CD14-positive monocyte (primary cell): ENCODE results near the gene MTX2. TPM values are rescaled to one million over a fixed set of nuclear protein-coding genes. Genes with fewer than 3 reads are reported as not detected.

ENCODE experiments used
- DNase-seq, 3 donors: peaks; one replicate each; pipeline ENCODE4 v3.0.0-alpha.2; 2011 to 2022
- H2AFZ ChIP-seq: 2 replicates; pipeline ENCODE4 v1.6.0; 2012; ENCODE audit warnings: mild to moderate bottlenecking, low read depth, low read length, inconsistent platforms; ENCODE audit not compliant: insufficient read depth, poor library complexity, severe bottlenecking
- H3K27ac ChIP-seq, 2 donors: 1 replicate in 1 of 2; 2 replicates in 1 of 2; pipeline ENCODE4 v1.5.1; 2012 to 2013; ENCODE audit warnings: low read length in 2 of 2, control low read depth in 1 of 2, inconsistent platforms in 1 of 2, low read depth in 1 of 2, mild to moderate bottlenecking in 1 of 2
- H3K27me3 ChIP-seq, 2 donors: one replicate each; pipeline versions ENCODE4 v1.6.0 to v1.6.1; 2011 to 2013; ENCODE audit warnings: low read length in 2 of 2; ENCODE audit not compliant: control insufficient read depth in 2 of 2, insufficient read depth in 2 of 2
- H3K36me3 ChIP-seq, 2 donors: replicated peaks in 1 of 2; 1 replicate in 1 of 2; 2 replicates in 1 of 2; pipeline versions ENCODE4 v1.5.1 to v1.6.1; 2012 to 2013; ENCODE audit warnings: low read length in 2 of 2, control low read depth in 1 of 2, inconsistent platforms in 1 of 2, mild to moderate bottlenecking in 1 of 2; ENCODE audit not compliant: insufficient read depth in 2 of 2, control insufficient read depth in 1 of 2
- H3K4me1 ChIP-seq, 2 donors: 1 replicate in 1 of 2; 2 replicates in 1 of 2; pipeline versions ENCODE4 v1.5.1 to v1.6.1; 2012 to 2013; ENCODE audit warnings: low read length in 2 of 2, control low read depth in 1 of 2, inconsistent platforms in 1 of 2, mild to moderate bottlenecking in 1 of 2, moderate library complexity in 1 of 2; ENCODE audit not compliant: insufficient read depth in 2 of 2, control insufficient read depth in 1 of 2
- H3K4me2 ChIP-seq: replicated peaks from 2 replicates; pipeline ENCODE3; 2012; ENCODE audit warnings: low read length, moderate library complexity, mild to moderate bottlenecking; ENCODE audit not compliant: poor library complexity, severe bottlenecking; ENCODE audit errors: extremely low read depth
- H3K4me3 ChIP-seq, 3 experiments: fragments of 200-600 bp in 1 of 3; sonication (generic) in 1 of 3; replicated peaks in 1 of 3; 1 replicate in 2 of 3; 2 replicates in 1 of 3; pipeline ENCODE4 v1.5.1; 2011 to 2013; ENCODE audit warnings: low read length in 3 of 3, mild to moderate bottlenecking in 3 of 3, control low read depth in 2 of 3, low read depth in 2 of 3, inconsistent platforms in 1 of 3, moderate library complexity in 1 of 3
- H3K79me2 ChIP-seq: 2 replicates; pipeline ENCODE4 v1.6.0; 2012; ENCODE audit warnings: mild to moderate bottlenecking, control low read depth, inconsistent platforms, low read length, moderate library complexity; ENCODE audit not compliant: insufficient read depth
- H3K9ac ChIP-seq: 2 replicates; pipeline ENCODE4 v1.6.0; 2017; ENCODE audit warnings: low read length, mild to moderate bottlenecking; ENCODE audit not compliant: insufficient read depth, poor library complexity, severe bottlenecking
- H3K9me3 ChIP-seq, 2 donors: replicated peaks in 1 of 2; 1 replicate in 1 of 2; 2 replicates in 1 of 2; pipeline versions ENCODE4 v1.5.1 to v1.6.1; 2012 to 2013; ENCODE audit warnings: low read length in 2 of 2, control low read depth in 1 of 2; ENCODE audit not compliant: control insufficient read depth in 1 of 2, insufficient read depth in 1 of 2
- H4K20me1 ChIP-seq: 2 replicates; pipeline ENCODE4 v1.6.0; 2012; ENCODE audit warnings: mild to moderate bottlenecking, low read length, control low read depth, moderate library complexity; ENCODE audit not compliant: insufficient read depth
- H3K27ac Mint-ChIP-seq, 7 donors: one replicate each; pipeline ENCODE4 v1.8.0; 2020; ENCODE audit warnings: mild to moderate bottlenecking in 7 of 7, mixed read lengths in 7 of 7, moderate library complexity in 6 of 7, inconsistent platforms in 2 of 7
- H3K27me3 Mint-ChIP-seq, 3 donors: one replicate each; pipeline ENCODE4 v1.8.0; 2021 to 2022; ENCODE audit warnings: low read depth in 3 of 3, mild to moderate bottlenecking in 3 of 3, mixed read lengths in 3 of 3, moderate library complexity in 3 of 3, inconsistent platforms in 1 of 3
- H3K36me3 Mint-ChIP-seq, 2 donors: one replicate each; pipeline ENCODE4 v1.8.0; 2020; ENCODE audit warnings: mixed read lengths in 2 of 2, inconsistent platforms in 1 of 2, mild to moderate bottlenecking in 1 of 2
- H3K4me1 Mint-ChIP-seq: one replicate; pipeline ENCODE4 v1.8.0; 2020; ENCODE audit warnings: mild to moderate bottlenecking, mixed read lengths
- H3K4me3 Mint-ChIP-seq, 2 donors: one replicate each; pipeline ENCODE4 v1.8.0; 2020; ENCODE audit warnings: mild to moderate bottlenecking in 2 of 2, mixed read lengths in 2 of 2, moderate library complexity in 1 of 2
- H3K9me3 Mint-ChIP-seq, 7 donors: one replicate each; pipeline ENCODE4 v1.8.0; 2020 to 2022; ENCODE audit warnings: mixed read lengths in 7 of 7, mild to moderate bottlenecking in 6 of 7, moderate library complexity in 6 of 7, inconsistent platforms in 2 of 7
- CTCF ChIP-seq: fragments of 200-600 bp; IDR thresholded peaks from one replicate; pipeline ENCODE4 v1.8.0; 2022; ENCODE audit warnings: antibody characterized with exemption, mild to moderate bottlenecking
- WGBS: methylation state at CpG from one replicate; pipeline ENCODE4 v1.1.5; 2013; ENCODE audit warnings: missing lambda C conversion rate; ENCODE audit not compliant: insufficient coverage; 5-methylcytosine and 5-hydroxymethylcytosine counted together
- intact Hi-C, 2 donors: fragments of 100-400 bp; cut with micrococcal nuclease; formaldehyde crosslinking; loops; one replicate each; pipeline versions ENCODE4 v1.15.0 to v1.15.1; 2023
- polyA plus RNA-seq, 3 donors: library from polyadenylated mRNA; depleted of rRNA in 1 of 3; unstranded in 2 of 3; stranded (reverse) in 1 of 3; fragments of 300-500 nt in 2 of 3; fragments of >200 nt in 1 of 3; fragmentation: Illumina TruSeq in 2 of 3; gene quantifications; 1 replicate in 2 of 3; 2 replicates in 1 of 3; pipeline ENCODE4 v1.2.3, GENCODE V29; 2012 to 2021

The MTX2 gene
- polyA plus RNA-seq, 3 donors: 7.6 to 9.8 (median 7.6) TPM

GRCh38 chr2:176261136-176261535 is 8.1 kb upstream of the MTX2 start:
- intact Hi-C loops: no loop called here
- Mint-ChIP-seq H3K4me1 (peaks cover 3% of the 10 kb centered on the region), H3K4me3 (no peak overlapping the region), H3K27me3 (peaks cover 3 to 6% (median 3%) of the 10 kb centered on the region in 3 donors), H3K27ac (no peak overlapping the region), H3K36me3 (no peaks in the 10 kb centered on the region), H3K9me3 (peaks cover 0 to 8% (median 3%) of the 10 kb centered on the region in 7 donors)
- no peak overlapping the region for H3K27ac ChIP-seq
- no peaks in the 10 kb centered on the region for H3K79me2 ChIP-seq
- H3K4me3 ChIP-seq: no peak overlapping the region
- no peaks in the 10 kb centered on the region for H4K20me1 ChIP-seq
- DNase-seq: no peak
- TF ChIP-seq CTCF: no peak
- H3K4me1 ChIP-seq: no peaks in the 10 kb centered on the region
- no peaks in the 10 kb centered on the region for H3K9me3 ChIP-seq
- no peak overlapping the region for H2AFZ ChIP-seq
- no peak overlapping the region for H3K9ac ChIP-seq
- H3K36me3 ChIP-seq: no peaks in the 10 kb centered on the region
- H3K27me3 ChIP-seq: no peaks in the 10 kb centered on the region
- no peak overlapping the region for H3K4me2 ChIP-seq

GRCh38 chr2:176268976-176269318 is 295 bp upstream of the MTX2 start:
- intact Hi-C loops: no loop called here
- Mint-ChIP-seq H3K27me3 (peaks cover 4 to 7% (median 5%) of the 10 kb centered on the region in 3 donors), H3K36me3 (peaks cover 2 to 3% of the 10 kb centered on the region in 2 donors), H3K4me1 (peaks cover 16% of the 10 kb centered on the region), H3K4me3 (peak overlapping the region; percentile 99), H3K27ac (peak overlapping the region in 1 of 7 donors; percentile 71), H3K9me3 (peaks cover 0 to 4% (median 3%) of the 10 kb centered on the region in 7 donors)
- Histone ChIP-seq H2AFZ (peak overlapping the region; percentile 97), H3K4me3 (peak overlapping the region; percentile 59 to 92 (median 87)), H3K36me3 (no peaks in the 10 kb centered on the region), H3K79me2 (peaks cover 13% of the 10 kb centered on the region), H3K27ac (no peak overlapping the region), H3K9ac (peak overlapping the region; percentile 77), H3K9me3 (no peaks in the 10 kb centered on the region), H3K27me3 (no peaks in the 10 kb centered on the region), H3K4me1 (peaks cover 4 to 7% of the 10 kb centered on the region in 2 donors), H4K20me1 (no peaks in the 10 kb centered on the region), H3K4me2 (peak overlapping the region; percentile 94)
- DNase-seq: no peak
- 0% methylated on average over 4 of the region's 10 CpGs for WGBS
- TF ChIP-seq CTCF: no peak
